Stimulated activated CD4-positive, alpha-beta T cell treated with anti-CD3 and anti-CD28 coated beads, Interleukin-12 subunit alpha, Interleukin-12 subunit beta, amount 100 ng/mL, for 48 hours (primary cell): Measurements from ENCODE around the gene MAPKAPK2.

Source experiments
- DNase-seq, 3 donors: peaks; one replicate each; pipeline ENCODE4 v3.0.0-alpha.2; 2020; ENCODE audit warnings: low read depth in 2 of 3, low spot score in 1 of 3

MAPKAPK2 gene

DNA sequence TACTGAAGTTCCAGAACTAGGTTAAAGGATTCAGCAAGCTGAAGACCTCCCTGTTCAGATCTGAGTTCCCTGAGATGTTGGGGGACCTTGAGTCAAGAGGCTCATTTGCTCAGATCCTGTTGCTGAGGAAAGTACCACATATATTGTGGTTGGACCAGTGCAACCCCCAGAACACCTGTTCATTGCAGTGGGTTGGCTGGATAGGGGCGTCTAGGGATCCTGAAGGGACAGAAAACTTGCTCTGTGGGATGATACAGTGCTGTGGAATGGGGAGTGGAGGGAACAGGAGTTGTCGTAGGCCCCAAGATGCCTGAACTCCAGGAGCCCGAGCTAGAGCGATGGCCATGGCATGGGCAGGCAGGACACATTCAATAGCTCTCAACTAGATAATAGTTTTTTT lies 24.6 kb upstream of the MAPKAPK2 start:
- DNase-seq: no peak

DNA sequence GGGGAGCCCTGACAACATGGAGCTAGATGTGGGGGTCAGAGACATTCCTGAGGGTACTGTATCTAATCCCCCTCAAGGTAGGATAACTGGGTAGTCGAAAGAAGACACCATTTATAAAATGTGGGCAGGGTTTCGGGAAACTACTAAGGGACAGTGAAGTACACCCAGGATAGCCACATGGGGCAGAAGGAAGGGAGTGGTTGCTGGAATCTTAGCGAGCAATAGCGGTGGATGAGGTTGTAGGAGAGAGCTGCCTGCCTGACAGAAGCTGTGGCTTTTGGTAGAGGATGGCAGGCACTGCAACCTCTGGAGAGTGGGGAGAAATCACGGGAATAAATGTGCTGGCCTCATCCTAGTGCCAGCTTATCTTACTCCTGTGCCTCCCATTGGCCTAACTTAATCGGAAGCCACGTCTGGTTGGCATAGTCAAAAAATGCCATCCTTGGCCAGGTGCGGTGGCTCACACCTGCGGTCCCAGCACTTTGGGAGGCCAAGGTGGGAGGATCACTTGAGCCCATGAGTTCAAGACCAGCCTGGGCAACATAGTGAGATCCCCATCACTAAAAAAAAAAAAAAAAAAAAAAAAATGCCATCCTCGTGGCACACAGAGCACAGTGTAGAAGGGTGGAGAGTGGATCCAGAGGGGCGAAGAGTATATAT lies 23.4 kb upstream of the MAPKAPK2 start:
- no peak for DNase-seq

- DNase-seq: no peak
Measured at GRCh38 chr1:206662396-206663092, 22.2 kb upstream of the MAPKAPK2 start.

- no peak for DNase-seq
Measured at GRCh38 chr1:206663362-206663761, 21.3 kb upstream of the MAPKAPK2 start.

- peak; percentile 47 to 88 (median 61) for DNase-seq
Measured at GRCh38 chr1:206663832-206664652, 20.7 kb upstream of the MAPKAPK2 start.

- no peak for DNase-seq
Measured at GRCh38 chr1:206664740-206665139, 20.0 kb upstream of the MAPKAPK2 start.

- no peak for DNase-seq
Measured at GRCh38 chr1:206666031-206666561, 18.6 kb upstream of the MAPKAPK2 start.

DNA sequence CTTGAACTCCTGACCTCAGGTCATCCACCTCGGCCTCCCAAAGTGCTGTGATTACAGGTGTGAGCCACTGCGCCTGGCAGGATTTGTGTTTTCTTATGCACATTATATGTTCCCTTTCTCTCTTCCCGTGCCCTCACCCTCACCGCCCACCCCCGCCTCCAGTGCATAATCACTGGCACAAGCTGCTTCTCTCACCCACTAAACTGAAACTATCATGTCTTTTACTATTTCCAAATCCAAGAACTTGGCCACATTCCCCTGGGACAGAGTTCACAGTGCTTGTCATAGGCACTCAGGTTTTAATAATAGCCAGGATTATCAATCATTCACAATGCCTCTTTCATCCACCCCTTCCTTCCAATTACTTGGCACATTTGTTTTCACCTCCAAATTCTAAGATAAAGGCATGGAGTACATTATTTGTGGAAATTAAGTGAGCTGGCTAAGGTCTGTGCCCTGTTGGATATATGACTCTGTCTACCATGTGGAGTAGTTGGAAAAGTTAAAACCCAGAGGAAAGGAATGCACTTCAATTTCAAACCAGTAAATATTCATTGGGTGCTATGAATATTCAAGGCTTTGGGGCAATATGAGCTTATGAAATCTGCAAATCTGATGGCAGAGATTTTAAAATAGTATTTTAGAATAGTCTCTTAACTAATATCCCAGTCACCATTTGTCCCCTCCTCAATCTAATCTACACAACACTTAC lies 17.6 kb upstream of the MAPKAPK2 start:
- DNase-seq: no peak

DNA sequence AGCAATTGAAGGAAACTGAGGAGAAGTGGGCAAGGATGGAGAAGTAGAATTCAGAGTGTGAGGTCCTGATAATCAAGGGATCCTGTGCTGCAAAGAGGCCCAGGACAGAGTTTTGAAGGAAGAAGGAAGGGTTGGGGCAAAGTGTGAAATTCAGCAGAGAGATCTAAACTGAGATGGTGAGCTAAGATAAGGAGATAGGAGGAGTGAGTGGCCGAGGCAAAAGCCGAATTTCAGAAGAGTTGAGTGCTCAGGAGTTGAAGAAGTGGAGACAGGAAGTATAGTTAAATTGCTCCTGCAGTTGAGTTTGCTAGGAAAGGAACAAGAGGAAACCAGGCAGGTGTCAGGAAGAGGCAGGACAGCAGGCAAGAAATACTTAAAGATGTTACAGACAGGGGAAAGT lies 16.4 kb upstream of the MAPKAPK2 start:
- no peak for DNase-seq

DNA sequence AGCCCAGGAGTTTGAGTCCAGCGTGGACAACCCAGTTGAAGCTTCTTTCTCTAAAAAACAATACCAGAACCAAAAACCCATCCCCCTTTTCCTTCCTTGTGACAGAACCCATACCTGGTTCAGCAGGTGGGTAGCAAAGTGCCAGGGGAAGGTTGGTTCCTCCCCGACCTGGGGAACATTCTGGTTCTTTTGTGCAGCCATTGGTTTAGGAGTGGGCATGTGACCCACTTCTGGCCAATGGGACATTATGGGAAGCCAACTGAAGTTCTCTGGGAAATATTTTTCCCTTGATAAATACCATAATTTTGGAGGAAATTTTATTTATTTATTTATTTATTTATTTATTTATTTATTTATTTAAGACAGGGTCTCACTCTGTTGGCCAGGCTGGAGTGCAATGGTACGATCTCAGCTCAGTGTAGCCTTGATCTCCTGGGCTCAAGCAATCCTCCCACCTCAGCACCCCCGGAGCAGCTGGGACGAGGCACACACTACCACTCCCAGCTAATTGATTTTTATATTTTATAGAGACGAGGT lies 15.8 kb upstream of the MAPKAPK2 start:
- no peak for DNase-seq

- no peak for DNase-seq
Measured at GRCh38 chr1:206672011-206672688, 12.6 kb upstream of the MAPKAPK2 start.

DNA sequence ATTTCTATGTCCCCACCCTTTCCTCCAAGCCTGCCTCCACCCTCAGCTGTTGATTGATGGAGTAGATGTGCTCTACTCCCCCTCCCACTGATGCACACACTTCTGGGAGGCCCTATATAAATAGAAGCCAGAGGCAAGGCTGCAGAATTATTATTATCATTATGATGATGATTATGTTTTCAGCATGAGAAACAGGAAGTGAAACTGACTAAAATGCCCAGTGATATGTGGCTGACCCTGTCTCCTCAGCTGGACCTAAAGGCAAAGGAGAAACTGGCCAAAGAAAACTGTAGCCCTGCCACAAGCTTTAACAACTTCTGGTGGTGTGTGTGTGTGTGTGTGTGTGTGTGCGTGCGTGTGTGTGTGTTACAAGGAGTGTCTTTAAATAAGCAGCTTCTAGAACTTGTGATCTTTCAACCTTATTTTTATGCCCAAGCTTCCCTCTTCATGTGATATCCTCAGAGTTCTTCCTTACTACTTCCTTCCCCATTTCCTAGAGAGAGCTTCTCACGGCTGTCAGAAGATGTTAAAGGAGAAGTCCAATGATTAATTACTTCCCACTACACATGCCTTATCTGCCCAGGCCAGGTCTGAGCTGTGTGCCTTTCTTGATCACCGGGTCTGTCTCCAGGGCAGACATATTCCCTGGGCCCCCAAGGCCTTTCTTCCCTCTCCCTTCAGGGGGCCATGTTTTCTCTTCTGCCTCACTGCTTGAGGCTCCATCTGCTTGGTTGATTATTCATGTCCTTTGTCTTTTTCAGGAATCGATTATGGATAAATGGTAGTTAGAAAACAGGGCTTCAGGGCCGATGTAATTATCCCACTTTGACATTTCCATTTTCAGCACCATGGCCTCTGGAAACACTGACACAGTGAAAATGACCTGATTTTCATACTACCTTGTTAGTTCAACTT lies 11.6 kb upstream of the MAPKAPK2 start:
- no peak for DNase-seq

- DNase-seq: no peak
Measured at GRCh38 chr1:206674236-206674635, 10.5 kb upstream of the MAPKAPK2 start.

- no peak for DNase-seq
Measured at GRCh38 chr1:206674745-206675175, 9.9 kb upstream of the MAPKAPK2 start.

- DNase-seq: no peak
Measured at GRCh38 chr1:206676499-206676898, 8.2 kb upstream of the MAPKAPK2 start.

GRCh38 chr1:206678490-206678889 lies 6.2 kb upstream of the MAPKAPK2 start:
- no peak for DNase-seq

GRCh38 chr1:206679738-206680211 lies 4.9 kb upstream of the MAPKAPK2 start:
- DNase-seq: no peak

DNA sequence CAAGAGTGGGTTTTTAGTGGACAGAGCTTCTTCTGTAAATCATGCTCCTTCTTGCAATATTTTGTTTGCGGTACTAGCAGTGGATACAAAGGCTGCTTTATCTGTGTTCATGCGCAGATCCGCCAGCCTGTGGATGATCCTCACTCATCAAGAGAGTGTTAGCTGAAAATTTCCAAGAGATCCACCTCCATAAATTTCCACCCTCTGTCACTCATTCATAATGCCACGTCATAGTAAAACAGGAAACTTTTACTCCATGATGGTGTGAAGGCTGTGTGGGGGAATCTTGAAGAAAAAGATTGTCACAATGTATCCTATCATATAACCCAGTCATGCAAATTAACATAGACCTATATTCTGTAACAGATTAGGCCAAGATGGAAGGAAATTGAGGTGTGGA lies 4.4 kb upstream of the MAPKAPK2 start:
- no peak for DNase-seq

- DNase-seq: no peak
Measured at GRCh38 chr1:206681359-206681758, 3.3 kb upstream of the MAPKAPK2 start.
